GM12801 (cell line): ENCODE results near the gene MAPKAP1.

Source experiments
- CTCF ChIP-seq: IDR thresholded peaks from one replicate; pipeline ENCODE4 v1.5.1; 2011; ENCODE audit warnings: control low read depth; ENCODE audit not compliant: insufficient read length; ENCODE audit errors: extremely low read depth

The MAPKAP1 gene

GRCh38 chr9:125436613-125437443, 270.2 kb downstream of the MAPKAP1 start:
- no peak for TF ChIP-seq CTCF

- no peak for TF ChIP-seq CTCF
Measured at GRCh38 chr9:125435776-125436612, 271.0 kb downstream of the MAPKAP1 start.

- TF ChIP-seq CTCF, result no peak
Measured at GRCh38 chr9:125434986-125435775, 271.8 kb downstream of the MAPKAP1 start.

GRCh38 chr9:125433461-125434011, 273.5 kb downstream of the MAPKAP1 start:
- no peak for TF ChIP-seq CTCF

- no peak for TF ChIP-seq CTCF
Measured at GRCh38 chr9:125432715-125433385, 274.2 kb downstream of the MAPKAP1 start.

- TF ChIP-seq CTCF, result no peak
Measured at GRCh38 chr9:125431741-125432271, 275.2 kb downstream of the MAPKAP1 start.
